ENCODE measurements around the gene HES3. TPM values are rescaled to one million over a fixed set of nuclear protein-coding genes. Genes with fewer than 3 reads are reported as not detected.

Gene HES3, protein sequence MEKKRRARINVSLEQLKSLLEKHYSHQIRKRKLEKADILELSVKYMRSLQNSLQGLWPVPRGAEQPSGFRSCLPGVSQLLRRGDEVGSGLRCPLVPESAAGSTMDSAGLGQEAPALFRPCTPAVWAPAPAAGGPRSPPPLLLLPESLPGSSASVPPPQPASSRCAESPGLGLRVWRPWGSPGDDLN
- under 1 TPM in 3 of 8 experiments, not detected in 5; 0.37 to 0.66 (median 0.42) TPM for total RNA-seq

DNA sequence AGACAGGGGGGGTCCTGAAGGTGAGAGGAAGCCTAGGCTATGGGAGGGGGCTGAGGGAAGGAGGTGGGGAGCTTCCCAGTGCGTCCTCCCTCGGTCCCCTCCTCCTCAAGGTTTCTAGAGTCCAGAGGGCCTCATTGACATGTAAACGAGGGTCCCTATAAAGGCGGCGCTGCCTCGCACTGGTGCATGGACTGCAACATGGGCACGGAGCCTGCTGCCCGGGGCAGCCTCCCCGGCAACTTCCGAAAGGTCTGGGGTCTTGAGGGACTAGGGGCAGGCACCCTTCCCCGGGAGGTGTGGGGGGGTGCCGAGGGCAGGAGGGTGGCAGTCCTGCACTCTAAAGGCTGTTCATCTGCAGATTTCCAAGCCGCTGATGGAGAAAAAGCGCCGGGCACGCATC is at the start of gene HES3:
Gene HES3 (plus strand): TSS at position 187 of the 400 bp plus-strand sequence. CDS start 187 bp downstream, at position 374.
- ATAC-seq (replicated peaks in 6 of 8): no peak
- Histone ChIP-seq H3K27ac (peak within 1 kb of the TSS in 1 of 2 donors; percentile 75), H3K4me3 (peak within 1 kb of the TSS in 4 of 5 donors; percentile 32 to 46 (median 42)), H3K4me1 (replicated peaks in 1 of 2) (peaks cover 56 to 60% of the 10 kb centered on the region in 2 donors)
- 0% methylated on average over 1 of the region's 16 CpGs; no CpG with 5 or more reads in 9 of the 10 experiments for WGBS, 10 experiments
- in situ Hi-C loops (cut with MboI; ENCODE audit: low pct_unique_long_range_greater_than_20kb in 2 of 9, low sequenced_read_pairs in 9 of 9, unreplicated experiment in 9 of 9): loop anchor here in 5 of 9 experiments (10.0 to 25.0 kb wide), 5 partner anchors 93 to 243 kb away; partner anchors contain the start of gene PLEKHG5 (in 1 of the 5)

DNA sequence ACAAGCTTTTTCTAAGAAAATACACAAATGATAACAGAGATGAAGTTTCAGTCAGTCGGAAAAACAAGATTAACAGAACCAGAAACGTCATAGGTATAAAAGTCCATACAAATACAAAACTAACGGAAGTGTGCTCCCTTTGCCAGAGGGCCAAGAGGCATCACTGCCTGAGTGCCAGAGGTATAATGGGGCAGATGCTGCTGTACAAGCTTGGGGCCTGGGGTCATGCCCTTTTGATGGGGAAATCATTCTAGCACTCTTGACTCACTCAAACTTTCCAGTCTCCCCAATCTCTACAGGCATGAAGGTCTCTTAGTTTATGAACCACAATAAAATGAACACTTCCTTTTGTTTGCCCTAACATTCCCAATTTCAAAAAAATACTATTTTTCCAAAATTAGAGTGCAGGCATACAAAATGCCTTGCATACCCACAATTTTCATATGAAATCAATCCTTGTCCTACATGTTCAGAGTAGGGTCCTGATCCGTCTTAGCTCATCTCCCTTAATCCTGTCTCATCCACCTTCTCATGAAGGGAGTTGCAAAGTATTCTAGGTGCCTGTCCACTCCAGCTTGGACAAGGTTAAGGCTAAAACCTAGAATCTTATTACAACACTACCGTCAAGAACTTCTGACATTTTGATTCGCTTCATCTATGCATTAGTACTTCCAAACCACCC is 46.1 kb upstream of the HES3 start:
- no peak for ATAC-seq (replicated peaks in 6 of 8)
- in situ Hi-C loops (cut with MboI; ENCODE audit: low pct_unique_long_range_greater_than_20kb in 2 of 9, low sequenced_read_pairs in 9 of 9, unreplicated experiment in 9 of 9): loop anchor here in 3 of 9 experiments (25.0 kb wide), 1 partner anchor 136 kb away; no protein-coding TSS in a partner anchor

DNA sequence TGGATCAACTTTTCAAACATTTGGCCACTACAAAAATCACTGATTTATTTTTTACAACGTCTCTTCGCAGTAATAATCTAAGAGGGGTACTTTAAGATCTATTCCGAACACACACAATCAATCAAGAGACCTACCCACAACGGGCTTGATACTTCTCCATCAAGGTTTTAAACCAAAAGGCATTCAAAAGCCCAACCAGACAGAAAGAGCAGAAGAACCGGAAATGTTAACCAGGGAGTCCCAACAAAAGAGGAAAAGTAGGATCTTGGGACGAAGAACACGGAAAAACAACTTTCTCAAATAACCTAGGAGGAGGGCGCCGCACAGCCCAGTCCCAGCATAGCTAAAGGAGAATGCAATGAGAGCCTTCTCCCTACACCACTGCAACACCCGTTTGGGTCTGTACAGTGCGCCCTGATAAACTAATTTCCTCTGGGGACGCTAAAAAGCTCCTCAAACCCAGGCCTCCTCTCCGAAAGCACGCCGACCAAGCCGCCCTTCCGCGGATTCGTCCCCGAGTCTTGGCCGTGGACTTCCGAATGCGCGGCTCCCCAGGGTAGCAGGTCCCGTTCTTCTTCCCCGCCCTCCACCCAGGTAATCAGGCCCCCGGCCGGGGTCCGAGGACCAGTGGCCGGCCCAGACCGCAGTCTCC is 45.2 kb upstream of the HES3 start:
- in situ Hi-C loops (cut with MboI; ENCODE audit: low pct_unique_long_range_greater_than_20kb in 2 of 9, low sequenced_read_pairs in 9 of 9, unreplicated experiment in 9 of 9): loop anchor here in 3 of 9 experiments (25.0 kb wide), 1 partner anchor 136 kb away; no protein-coding TSS in a partner anchor
- WGBS, 10 experiments: 0 to 12% (median 2%) methylated on average over 4 to 26 of the region's 31 CpGs; no CpG with 5 or more reads in 1 of the 10 experiments
- Histone ChIP-seq H3K27ac (peak overlapping the region; percentile 67 to 90), H3K4me1 (replicated peaks in 1 of 2) (peaks cover 17 to 19% of the 10 kb centered on the region in 2 donors), H3K4me3 (peak overlapping the region; percentile 71 to 98 (median 89))
- ATAC-seq (replicated peaks in 6 of 8): peak in 4 of 8 experiments; percentile 9 to 24 (median 20)

More for the DNA sequence above, 46.1 kb upstream of the HES3 start:
- Histone ChIP-seq H3K27ac (no peak overlapping the region), H3K4me3 (peak overlapping the region; percentile 71 to 98 (median 89)), H3K4me1 (replicated peaks in 1 of 2) (peaks cover 17 to 19% of the 10 kb centered on the region in 2 donors)
- 20 to 85% (median 65%) methylated on average over 1 to 6 of the region's 6 CpGs for WGBS, 10 experiments

DNA sequence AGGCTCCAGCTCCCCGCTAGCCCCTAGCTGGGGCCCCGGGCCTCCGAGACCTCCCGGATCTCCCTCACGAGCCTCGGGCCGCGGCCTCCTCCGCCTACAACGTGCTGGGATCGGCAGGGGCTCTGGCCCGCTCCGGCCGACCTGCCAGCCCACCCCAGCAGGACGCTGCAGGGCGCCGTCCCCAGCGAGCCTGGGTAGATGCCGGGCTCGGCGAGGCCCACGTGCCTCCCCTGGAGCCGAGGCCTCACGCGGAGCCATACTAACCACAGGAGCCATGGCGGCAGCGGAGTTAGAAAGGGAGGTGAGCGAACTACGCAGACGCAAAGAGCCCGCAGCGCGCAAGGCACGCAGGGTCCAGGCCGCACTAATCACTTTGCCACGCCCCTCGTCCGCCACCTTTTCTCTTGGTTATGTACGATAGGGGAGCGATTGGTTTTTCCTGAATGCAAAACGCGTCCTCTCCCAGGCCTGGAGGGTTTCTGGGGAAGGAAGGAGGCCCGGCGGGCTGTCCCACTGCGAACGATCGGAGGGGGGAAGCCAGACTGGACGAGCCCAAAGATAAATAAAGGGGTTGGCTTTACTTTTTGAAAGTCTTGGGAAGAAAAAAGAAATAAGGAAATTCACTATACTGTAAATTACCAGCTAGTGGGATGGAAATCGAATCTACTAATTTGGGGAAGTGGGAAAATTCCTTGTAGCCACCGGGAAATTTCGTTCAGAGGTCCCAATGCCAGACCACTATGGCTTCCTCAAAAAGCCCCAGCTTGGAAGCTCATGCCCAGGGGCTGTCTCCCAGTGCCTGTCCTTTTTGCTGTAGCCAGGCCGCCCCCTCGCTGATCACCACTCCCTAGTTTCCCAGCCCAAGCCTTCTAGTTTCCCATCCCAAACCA is 44.4 kb upstream of the HES3 start, which contains the start of gene RPL22:
Gene RPL22 (minus strand): TSS at position 298 of the 890 bp plus-strand sequence. CDS start 22 bp downstream, at position 276.
- Histone ChIP-seq H3K4me1 (replicated peaks in 1 of 2) (peaks cover 17 to 19% of the 10 kb centered on the region in 2 donors), H3K4me3 (peak within 1 kb of the TSS; percentile 71 to 98 (median 89)), H3K27ac (peak within 1 kb of the TSS; percentile 67 to 90)
- ATAC-seq (replicated peaks in 6 of 8): peak; percentile 91 to 98 (median 97)
- in situ Hi-C loops (cut with MboI; ENCODE audit: low pct_unique_long_range_greater_than_20kb in 2 of 9, low sequenced_read_pairs in 9 of 9, unreplicated experiment in 9 of 9): loop anchor here in 3 of 9 experiments (25.0 kb wide), 1 partner anchor 137 kb away; no protein-coding TSS in a partner anchor
- 0 to 2% (median 1%) methylated on average over 2 to 40 of the region's 53 CpGs; no CpG with 5 or more reads in 3 of the 10 experiments for WGBS, 10 experiments

DNA sequence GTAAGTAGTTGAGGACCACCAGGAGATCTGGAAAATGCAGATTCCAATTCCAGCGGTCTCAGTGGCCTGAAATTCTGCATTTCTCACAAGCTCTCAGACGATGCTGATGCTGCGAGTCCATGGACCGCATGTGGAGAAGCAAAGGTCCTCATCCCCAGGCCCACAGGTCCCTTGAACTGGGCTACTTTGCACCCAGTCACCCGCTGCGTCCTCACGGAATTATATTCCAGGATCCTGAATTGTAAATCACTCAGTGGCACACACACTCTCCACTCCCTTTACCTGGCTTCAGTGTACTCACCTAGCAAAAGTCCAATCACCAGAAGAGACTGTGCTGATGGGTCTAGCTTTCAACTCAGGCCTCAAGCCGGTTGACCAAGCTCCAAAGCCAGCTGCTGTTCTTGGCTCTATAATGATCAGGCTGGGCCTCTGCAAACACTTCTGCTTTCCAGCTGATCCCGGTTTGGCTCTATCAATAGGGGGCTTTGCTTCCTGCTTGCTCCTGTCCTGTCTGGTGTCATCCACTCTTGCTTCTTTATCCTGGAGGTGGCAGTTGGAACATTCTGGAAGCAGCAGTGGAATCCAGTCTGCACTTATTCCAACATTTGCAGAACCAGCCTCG is 43.7 kb upstream of the HES3 start:
- H3K4me3 ChIP-seq: peak overlapping the region; percentile 29 to 98 (median 89)

DNA sequence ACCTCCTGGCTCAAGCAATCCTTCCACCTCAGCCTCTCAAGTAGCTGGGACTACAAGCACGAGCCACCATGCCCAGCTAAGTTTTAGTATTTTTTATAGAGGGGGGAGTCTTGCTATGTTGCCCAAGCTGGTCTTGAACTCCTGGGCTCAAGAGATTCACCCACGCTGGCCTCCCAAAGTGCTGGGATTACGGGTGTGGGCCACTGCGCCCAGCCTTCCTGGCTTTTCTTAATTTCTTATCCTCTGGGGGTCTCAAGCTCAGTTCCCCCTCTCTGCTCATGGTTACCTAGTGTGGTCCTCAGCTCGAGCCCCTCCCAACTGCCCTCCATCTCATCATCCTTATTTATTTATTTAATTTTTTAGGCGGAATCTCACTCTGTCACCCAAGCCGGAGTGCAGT is 41.7 kb upstream of the HES3 start:
- ATAC-seq (replicated peaks in 6 of 8): no peak
- peaks cover 28 to 33% of the 10 kb centered on the region in 2 donors for H3K4me1 ChIP-seq (replicated peaks in 1 of 2)
- H3K4me3 ChIP-seq: no peak overlapping the region
- in situ Hi-C loops (cut with MboI; ENCODE audit: low pct_unique_long_range_greater_than_20kb in 2 of 9, low sequenced_read_pairs in 9 of 9, unreplicated experiment in 9 of 9): no loop called here
- no peak overlapping the region for H3K27ac ChIP-seq
- WGBS, 10 experiments: 68 to 93% (median 85%) methylated on average over 3 to 7 of the region's 7 CpGs

More for the DNA sequence above, 43.7 kb upstream of the HES3 start:
- H3K4me1 ChIP-seq (replicated peaks in 1 of 2): peaks cover 21 to 22% of the 10 kb centered on the region in 2 donors
- peak overlapping the region; percentile 50 to 90 for H3K27ac ChIP-seq
- in situ Hi-C loops (cut with MboI; ENCODE audit: low pct_unique_long_range_greater_than_20kb in 2 of 9, low sequenced_read_pairs in 9 of 9, unreplicated experiment in 9 of 9): no loop called here
- ATAC-seq (replicated peaks in 6 of 8): no peak
- WGBS, 10 experiments: 19 to 73% (median 58%) methylated on average over 1 to 9 of the region's 10 CpGs

DNA sequence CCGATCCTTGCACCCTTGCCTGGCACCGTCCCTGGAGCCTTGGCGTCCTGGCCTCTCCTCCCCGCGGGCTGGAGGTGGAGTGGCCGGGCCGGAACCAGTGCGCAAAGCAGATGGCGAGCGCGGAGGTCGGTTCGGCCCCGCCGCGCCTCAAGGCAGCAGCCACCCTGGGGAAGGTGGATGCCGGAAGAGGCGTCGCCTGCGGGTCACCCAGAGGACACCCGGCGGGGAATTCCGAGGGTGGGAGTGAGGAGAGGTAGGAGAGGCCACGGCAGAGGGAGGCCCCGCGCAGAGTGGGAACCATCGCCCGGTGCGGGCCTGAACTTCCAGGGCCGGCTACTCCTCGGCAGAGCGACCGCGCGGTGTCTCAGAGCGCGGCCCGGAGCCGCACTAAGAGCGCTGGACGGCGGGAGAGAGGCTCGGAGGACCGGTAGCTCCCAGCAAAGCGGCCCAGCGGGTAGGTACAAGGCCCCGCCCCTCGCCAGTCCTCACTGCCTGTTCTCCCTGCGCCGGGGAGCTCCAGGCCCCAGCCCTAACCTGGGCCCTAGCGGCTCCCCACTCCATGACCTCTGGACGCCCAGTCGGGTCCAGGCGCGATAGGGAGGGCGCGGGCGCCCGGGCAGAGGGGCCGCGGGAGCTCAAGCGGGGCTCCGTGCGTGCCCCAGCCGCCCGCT is 38.0 kb upstream of the HES3 start, which contains the start of gene RNF207:
Gene RNF207 (plus strand): TSS at position 271 of the 671 bp plus-strand sequence. CDS start 417 bp downstream, outside the sequence.
- Histone ChIP-seq H3K4me3 (peak within 1 kb of the TSS; percentile 5 to 36 (median 15)), H3K4me1 (replicated peaks in 1 of 2) (peaks cover 29 to 33% of the 10 kb centered on the region in 2 donors), H3K27ac (no peak within 1 kb of the TSS)
- ATAC-seq (replicated peaks in 6 of 8): peak; percentile 57 to 67 (median 66)
- in situ Hi-C loops (cut with MboI; ENCODE audit: low pct_unique_long_range_greater_than_20kb in 2 of 9, low sequenced_read_pairs in 9 of 9, unreplicated experiment in 9 of 9): no loop called here
- 0 to 26% (median 11%) methylated on average over 1 to 45 of the region's 66 CpGs; no CpG with 5 or more reads in 4 of the 10 experiments for WGBS, 10 experiments

DNA sequence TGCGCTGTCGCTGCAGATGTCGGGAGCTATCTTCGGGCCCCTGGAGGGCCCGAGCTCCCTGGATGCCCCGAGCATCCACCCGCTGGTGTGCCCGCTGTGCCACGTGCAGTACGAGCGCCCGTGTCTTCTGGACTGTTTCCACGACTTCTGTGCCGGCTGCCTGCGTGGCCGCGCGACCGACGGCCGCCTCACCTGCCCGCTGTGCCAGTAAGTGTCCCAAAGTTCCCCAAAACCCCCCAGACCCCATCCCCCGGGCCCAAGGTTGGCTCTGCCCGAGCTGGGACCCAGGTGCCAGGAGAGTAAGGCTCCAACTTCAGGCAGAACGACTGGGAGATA is 37.5 kb upstream of the HES3 start:
- ATAC-seq (replicated peaks in 6 of 8): no peak
- H3K27ac ChIP-seq: no peak overlapping the region

DNA sequence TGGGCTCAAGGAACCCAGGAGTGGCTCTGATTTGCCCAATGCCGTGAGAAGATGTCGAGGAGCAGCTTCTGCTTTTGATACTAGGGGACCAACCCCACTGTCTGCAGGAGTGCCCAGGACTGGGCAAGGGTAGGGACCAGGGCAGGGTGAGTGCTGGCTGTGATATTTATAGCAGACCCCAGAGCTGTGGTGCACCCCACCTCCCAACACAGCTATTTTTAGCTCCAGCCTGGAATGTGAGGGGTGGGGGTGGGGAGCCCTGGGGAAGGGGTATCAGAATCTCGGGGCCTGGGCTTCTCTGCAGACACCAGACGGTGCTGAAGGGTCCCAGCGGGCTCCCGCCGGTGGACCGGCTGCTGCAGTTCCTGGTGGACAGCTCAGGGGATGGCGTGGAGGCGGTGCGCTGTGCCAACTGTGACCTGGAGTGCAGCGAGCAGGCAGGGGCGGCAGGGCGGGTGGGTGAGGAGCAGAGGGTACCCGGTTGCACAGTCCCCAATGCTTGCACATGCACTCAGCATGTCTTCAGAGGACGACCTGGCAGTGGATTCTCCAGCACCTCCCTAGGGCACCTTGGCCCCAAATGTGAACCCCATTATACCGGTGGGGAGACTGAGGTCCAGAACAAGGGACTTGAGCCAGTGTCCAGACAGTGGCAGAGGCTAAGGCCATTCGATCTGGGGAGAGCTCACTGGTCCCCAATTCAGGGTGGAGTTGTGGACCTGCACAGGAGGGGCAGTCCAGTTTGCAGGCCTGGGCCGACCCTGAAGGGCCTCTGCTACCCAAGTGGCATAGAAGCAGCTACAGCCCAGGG is 36.7 kb upstream of the HES3 start:
- H3K4me3 ChIP-seq: no peak overlapping the region
- 50 to 100% (median 78%) methylated on average over 1 to 9 of the region's 19 CpGs; no CpG with 5 or more reads in 3 of the 10 experiments for WGBS, 10 experiments
- peaks cover 31 to 41% of the 10 kb centered on the region in 2 donors for H3K4me1 ChIP-seq (replicated peaks in 1 of 2)
- no peak for ATAC-seq (replicated peaks in 6 of 8)
- in situ Hi-C loops (cut with MboI; ENCODE audit: low pct_unique_long_range_greater_than_20kb in 2 of 9, low sequenced_read_pairs in 9 of 9, unreplicated experiment in 9 of 9): no loop called here
- no peak overlapping the region for H3K27ac ChIP-seq

More for the DNA sequence above, 37.5 kb upstream of the HES3 start:
- 11 to 64% (median 28%) methylated on average over 1 to 3 of the region's 25 CpGs; no CpG with 5 or more reads in 6 of the 10 experiments for WGBS, 10 experiments
- Histone ChIP-seq H3K4me1 (replicated peaks in 1 of 2) (peaks cover 29 to 33% of the 10 kb centered on the region in 2 donors), H3K4me3 (peak overlapping the region in 4 of 5 donors; percentile 9 to 36 (median 18))
- in situ Hi-C loops (cut with MboI; ENCODE audit: low pct_unique_long_range_greater_than_20kb in 2 of 9, low sequenced_read_pairs in 9 of 9, unreplicated experiment in 9 of 9): no loop called here

DNA sequence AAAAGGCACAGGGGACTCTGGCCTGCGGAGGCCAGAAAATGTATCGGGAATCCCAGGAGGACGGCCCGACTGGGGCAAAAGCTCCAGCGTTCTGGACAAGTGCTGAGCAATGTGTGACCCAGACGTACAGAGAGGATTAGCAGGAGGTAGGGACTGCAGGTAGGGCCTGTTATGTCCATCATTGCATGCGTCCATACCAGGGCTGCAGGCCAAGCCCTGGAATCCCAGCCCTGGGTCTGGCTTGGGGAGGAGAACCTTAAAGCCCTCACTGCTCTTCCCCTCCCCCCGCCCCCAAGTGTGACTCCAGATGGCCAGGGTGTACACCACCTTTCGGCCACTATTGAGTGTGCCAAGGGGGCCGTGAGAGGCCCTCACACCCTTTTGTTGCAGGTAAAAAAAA is 36.1 kb upstream of the HES3 start:
- Histone ChIP-seq H3K27ac (no peak overlapping the region), H3K4me1 (replicated peaks in 1 of 2) (peaks cover 38 to 47% of the 10 kb centered on the region in 2 donors), H3K4me3 (no peak overlapping the region)
- no peak for ATAC-seq (replicated peaks in 6 of 8)
- 87 to 100% (median 92%) methylated on average over 1 to 7 of the region's 10 CpGs; no CpG with 5 or more reads in 6 of the 10 experiments for WGBS, 10 experiments
- in situ Hi-C loops (cut with MboI; ENCODE audit: low pct_unique_long_range_greater_than_20kb in 2 of 9, low sequenced_read_pairs in 9 of 9, unreplicated experiment in 9 of 9): no loop called here

Data from motor neuron (in vitro differentiated cells).